Liver (tissue), 9 donors: Measurements from ENCODE around the gene MRTFB. TPM values are rescaled to one million over a fixed set of nuclear protein-coding genes. Genes with fewer than 3 reads are reported as not detected.

Source experiments
- DNase-seq: peaks from one replicate; pipeline ENCODE4 v3.0.0-alpha.2; 2017; ENCODE audit warnings: low spot score
- H3K27ac ChIP-seq, 2 donors: one replicate each; pipeline ENCODE4 v1.7.0; 2013; ENCODE audit warnings: inconsistent platforms in 2 of 2, low read length in 2 of 2, control low read depth in 1 of 2, low read depth in 1 of 2, mild to moderate bottlenecking in 1 of 2
- H3K27me3 ChIP-seq, 4 donors: one replicate each; pipeline versions ENCODE4 v1.6.1 to v1.7.0; 2013; ENCODE audit warnings: low read length in 3 of 4, inconsistent platforms in 1 of 4, mild to moderate bottlenecking in 1 of 4, moderate library complexity in 1 of 4; ENCODE audit not compliant: control insufficient read depth in 4 of 4, insufficient read depth in 4 of 4
- H3K36me3 ChIP-seq, 4 donors: one replicate each; pipeline versions ENCODE4 v1.6.1 to v1.7.0; 2013; ENCODE audit warnings: low read length in 3 of 4, mild to moderate bottlenecking in 3 of 4, low read depth in 1 of 4, moderate library complexity in 1 of 4; ENCODE audit not compliant: control insufficient read depth in 4 of 4, insufficient read depth in 3 of 4
- H3K4me1 ChIP-seq, 4 donors: one replicate each; pipeline versions ENCODE4 v1.6.1 to v1.7.0; 2013; ENCODE audit warnings: low read length in 3 of 4, mild to moderate bottlenecking in 3 of 4, moderate library complexity in 1 of 4; ENCODE audit not compliant: control insufficient read depth in 4 of 4, insufficient read depth in 4 of 4
- H3K4me3 ChIP-seq, 3 donors: one replicate each; pipeline versions ENCODE4 v1.6.1 to v1.7.0; 2013; ENCODE audit warnings: low read length in 3 of 3, control low read depth in 1 of 3, low read depth in 1 of 3, mild to moderate bottlenecking in 1 of 3
- H3K9ac ChIP-seq, 2 donors: one replicate each; pipeline ENCODE4 v1.7.0; 2013; ENCODE audit warnings: low read length in 2 of 2, mild to moderate bottlenecking in 2 of 2, moderate library complexity in 2 of 2, control low read depth in 1 of 2, low read depth in 1 of 2
- H3K9me3 ChIP-seq, 4 donors: one replicate each; pipeline versions ENCODE4 v1.6.1 to v1.7.0; 2013; ENCODE audit warnings: low read length in 3 of 4; ENCODE audit not compliant: control insufficient read depth in 4 of 4
- EGR1 ChIP-seq, 2 donors: IDR thresholded peaks; 2 replicates each; pipeline ENCODE4 v1.6.1; 2016 to 2018; ENCODE audit warnings: antibody characterized with exemption in 2 of 2, low read depth in 2 of 2
- FOXA1 ChIP-seq: IDR thresholded peaks from 2 replicates; pipeline ENCODE4 v1.6.1; 2016; ENCODE audit warnings: antibody characterized with exemption
- FOXA2 ChIP-seq: IDR thresholded peaks from 2 replicates; pipeline ENCODE4 v1.6.1; 2016; ENCODE audit warnings: antibody characterized with exemption
- GABPA ChIP-seq, 2 donors: IDR thresholded peaks in 1 of 2; conservative IDR thresholded peaks in 1 of 2; 2 replicates each; pipeline ENCODE4 v1.6.1; 2016; ENCODE audit warnings: antibody characterized with exemption in 2 of 2, mild to moderate bottlenecking in 1 of 2, moderate library complexity in 1 of 2
- HNF4G ChIP-seq: IDR thresholded peaks from 2 replicates; pipeline ENCODE4 v1.6.1; 2016; ENCODE audit warnings: antibody characterized with exemption
- JUND ChIP-seq, 2 donors: IDR thresholded peaks; 2 replicates each; pipeline ENCODE4 v1.6.1; 2016; ENCODE audit warnings: antibody characterized with exemption in 2 of 2
- NR2F2 ChIP-seq: IDR thresholded peaks from 2 replicates; pipeline ENCODE4 v1.6.1; 2016; ENCODE audit warnings: antibody characterized with exemption
- RAD21 ChIP-seq, 2 donors: IDR thresholded peaks; 2 replicates each; pipeline ENCODE4 v1.6.1; 2016; ENCODE audit warnings: antibody characterized with exemption in 2 of 2, mild to moderate bottlenecking in 2 of 2
- RXRA ChIP-seq, 2 donors: IDR thresholded peaks; 2 replicates each; pipeline ENCODE4 v1.6.1; 2017 to 2018; ENCODE audit warnings: antibody characterized with exemption in 2 of 2, mild to moderate bottlenecking in 1 of 2
- SP1 ChIP-seq: IDR thresholded peaks from 2 replicates; pipeline ENCODE4 v1.6.1; 2018; ENCODE audit warnings: antibody characterized with exemption, mild to moderate bottlenecking
- WGBS: extraction: QIAGEN DNeasy Blood & Tissue Kit; methylation state at CpG from one replicate; pipeline ENCODE4 v1.1.7; 2013; 5-methylcytosine and 5-hydroxymethylcytosine counted together
- polyA plus RNA-seq, 2 donors: library from polyadenylated mRNA; stranded (reverse) in 1 of 2; unstranded in 1 of 2; fragments of 200-250 nt in 1 of 2; fragments of >200 nt in 1 of 2; fragmentation: Nextera tagmentation in 1 of 2; extraction: Ambion mirVana in 1 of 2; gene quantifications; one replicate each; pipeline versions ENCODE4 v1.2.1 to v1.2.3, GENCODE V29; 2013 to 2015
- total RNA-seq, 2 donors: library from RNA; depleted of rRNA; stranded (reverse); fragments of >200 nt; gene quantifications; one replicate each; pipeline ENCODE4 v1.2.3, GENCODE V29; 2014
- TF ChIP-seq, protein P1 (sequence below): IDR thresholded peaks from 2 replicates; pipeline ENCODE4 v1.6.1; 2016; ENCODE audit warnings: antibody characterized with exemption
- TF ChIP-seq, protein P2 (sequence below): IDR thresholded peaks from 2 replicates; pipeline ENCODE4 v1.6.1; 2016; ENCODE audit warnings: antibody characterized with exemption
- TF ChIP-seq, protein P3 (sequence below): IDR thresholded peaks from 2 replicates; pipeline ENCODE4 v1.6.1; 2016; ENCODE audit warnings: antibody characterized with exemption, mild to moderate bottlenecking
- TF ChIP-seq, protein P4 (sequence below): fragments of 150-350 bp; IDR thresholded peaks from 2 replicates; pipeline ENCODE4 v1.5.1; 2017; ENCODE audit warnings: improper control_type of control experiment, low read depth, low read length; ENCODE audit not compliant: missing input control
- TF ChIP-seq, protein P5 (sequence below): IDR thresholded peaks from 2 replicates; pipeline ENCODE4 v1.6.1; 2016; ENCODE audit warnings: antibody characterized with exemption
- donor health status: healthy.
- donor health status: healthy.
- donor health status: healthy.
- donor health status: healthy.
- donor health status: healthy.

MRTFB gene
- total and polyA plus RNA-seq, 4 donors: 4.1 to 14.2 (median 5.8) TPM

DNA sequence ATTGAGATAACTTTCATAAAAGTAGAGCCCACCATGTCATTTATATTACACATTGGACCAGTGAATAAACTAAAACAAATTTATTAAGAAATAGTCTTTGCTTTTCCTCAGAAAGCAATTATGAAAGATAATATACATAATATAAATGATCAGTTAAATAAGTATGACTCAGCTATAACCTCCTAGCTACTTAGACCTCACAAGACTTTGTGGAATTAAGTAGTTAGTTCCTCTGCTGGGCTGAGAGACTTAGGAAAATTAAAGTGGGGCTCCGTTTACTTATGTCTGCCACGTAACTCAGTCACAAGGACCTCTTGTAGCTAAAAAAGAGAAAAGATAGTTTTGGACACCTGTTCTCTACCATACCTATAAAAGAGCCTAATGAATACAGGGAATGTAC, 76.9 kb downstream of the MRTFB start:
- Histone ChIP-seq H3K4me1 (peaks cover 0 to 15% (median 6%) of the 10 kb centered on the region in 4 donors), H3K9ac (no peak overlapping the region)

DNA sequence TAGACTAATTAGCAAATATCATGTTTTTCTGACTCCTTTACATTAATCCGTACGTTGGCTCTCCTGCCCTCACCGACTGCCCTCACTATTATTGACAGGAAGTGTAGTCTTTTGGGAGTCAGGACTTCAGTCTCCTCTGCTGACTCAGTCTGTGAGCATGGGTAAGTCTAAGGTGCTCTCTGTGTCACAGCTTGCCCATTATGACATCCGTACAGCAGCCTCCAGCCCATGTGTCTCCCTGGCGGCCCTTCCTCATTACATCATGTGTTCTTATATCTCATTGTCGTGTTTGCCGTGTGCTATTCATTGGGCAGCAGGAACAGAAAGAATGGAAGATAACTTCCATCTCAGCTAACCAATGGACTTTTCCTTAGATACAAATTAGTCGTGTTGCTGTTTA, 77.5 kb downstream of the MRTFB start:
- TF ChIP-seq NR2F2 (no peak), RAD21 (IDR thresholded peaks at IDR 0.05) (no peak), RXRA (IDR thresholded peaks at IDR 0.05) (no peak), EGR1 (IDR thresholded peaks at IDR 0.05; ENCODE audit: low read depth in 2 of 2) (no peak), GABPA (IDR thresholded peaks at IDR 0.05 in 1 of 2, conservative IDR thresholded peaks at IDR 0.05 in 1 of 2) (no peak), FOXA2 (no peak)
- TF ChIP-seq, protein P1, sequence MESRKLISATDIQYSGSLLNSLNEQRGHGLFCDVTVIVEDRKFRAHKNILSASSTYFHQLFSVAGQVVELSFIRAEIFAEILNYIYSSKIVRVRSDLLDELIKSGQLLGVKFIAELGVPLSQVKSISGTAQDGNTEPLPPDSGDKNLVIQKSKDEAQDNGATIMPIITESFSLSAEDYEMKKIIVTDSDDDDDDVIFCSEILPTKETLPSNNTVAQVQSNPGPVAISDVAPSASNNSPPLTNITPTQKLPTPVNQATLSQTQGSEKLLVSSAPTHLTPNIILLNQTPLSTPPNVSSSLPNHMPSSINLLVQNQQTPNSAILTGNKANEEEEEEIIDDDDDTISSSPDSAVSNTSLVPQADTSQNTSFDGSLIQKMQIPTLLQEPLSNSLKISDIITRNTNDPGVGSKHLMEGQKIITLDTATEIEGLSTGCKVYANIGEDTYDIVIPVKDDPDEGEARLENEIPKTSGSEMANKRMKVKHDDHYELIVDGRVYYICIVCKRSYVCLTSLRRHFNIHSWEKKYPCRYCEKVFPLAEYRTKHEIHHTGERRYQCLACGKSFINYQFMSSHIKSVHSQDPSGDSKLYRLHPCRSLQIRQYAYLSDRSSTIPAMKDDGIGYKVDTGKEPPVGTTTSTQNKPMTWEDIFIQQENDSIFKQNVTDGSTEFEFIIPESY: no peak
- DNase-seq: no peak
- no peak overlapping the region for H3K9ac ChIP-seq
- no peak overlapping the region for H3K4me3 ChIP-seq
- 93% methylated on average over 8 of the region's 8 CpGs for WGBS
- peaks cover 0 to 15% (median 6%) of the 10 kb centered on the region in 4 donors for H3K4me1 ChIP-seq
- H3K27me3 ChIP-seq: no peaks in the 10 kb centered on the region
- H3K27ac ChIP-seq: no peak overlapping the region
- H3K9me3 ChIP-seq: no peaks in the 10 kb centered on the region
- peaks cover 0 to 2% (median 0%) of the 10 kb centered on the region in 4 donors for H3K36me3 ChIP-seq

More for the DNA sequence above, 76.9 kb downstream of the MRTFB start:
- WGBS: over 99% methylated on average over 2 of the region's 2 CpGs
- Histone ChIP-seq H3K27ac (no peak overlapping the region), H3K27me3 (no peaks in the 10 kb centered on the region), H3K4me3 (no peak overlapping the region), H3K36me3 (peaks cover 0 to 2% (median 0%) of the 10 kb centered on the region in 4 donors), H3K9me3 (no peaks in the 10 kb centered on the region)
- DNase-seq: no peak
- TF ChIP-seq NR2F2: no peak
- TF ChIP-seq SP1: no peak
- no peak for TF ChIP-seq FOXA1

DNA sequence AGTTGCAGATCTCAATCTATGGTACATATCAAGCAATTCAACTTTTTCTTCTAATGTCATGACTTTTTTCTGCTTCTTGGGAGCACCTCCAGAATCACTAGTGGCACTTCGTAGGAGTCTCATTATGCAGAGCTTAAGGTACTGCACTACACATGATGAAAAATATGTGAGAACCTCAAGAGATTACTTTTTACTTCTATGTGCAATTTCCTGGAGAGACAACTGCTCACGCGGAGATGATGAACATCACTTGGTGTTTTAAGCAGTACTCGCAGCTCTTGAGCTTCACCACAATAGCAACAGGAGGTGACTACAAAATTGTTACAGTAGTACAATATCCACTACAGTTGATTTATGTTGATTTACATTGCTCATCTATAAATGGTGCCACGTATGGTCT, 79.7 kb downstream of the MRTFB start:
- TF ChIP-seq, protein P2, sequence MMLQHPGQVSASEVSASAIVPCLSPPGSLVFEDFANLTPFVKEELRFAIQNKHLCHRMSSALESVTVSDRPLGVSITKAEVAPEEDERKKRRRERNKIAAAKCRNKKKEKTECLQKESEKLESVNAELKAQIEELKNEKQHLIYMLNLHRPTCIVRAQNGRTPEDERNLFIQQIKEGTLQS: no peak
- no peak for TF ChIP-seq NR2F2
- TF ChIP-seq FOXA2: no peak
- TF ChIP-seq, protein P3, sequence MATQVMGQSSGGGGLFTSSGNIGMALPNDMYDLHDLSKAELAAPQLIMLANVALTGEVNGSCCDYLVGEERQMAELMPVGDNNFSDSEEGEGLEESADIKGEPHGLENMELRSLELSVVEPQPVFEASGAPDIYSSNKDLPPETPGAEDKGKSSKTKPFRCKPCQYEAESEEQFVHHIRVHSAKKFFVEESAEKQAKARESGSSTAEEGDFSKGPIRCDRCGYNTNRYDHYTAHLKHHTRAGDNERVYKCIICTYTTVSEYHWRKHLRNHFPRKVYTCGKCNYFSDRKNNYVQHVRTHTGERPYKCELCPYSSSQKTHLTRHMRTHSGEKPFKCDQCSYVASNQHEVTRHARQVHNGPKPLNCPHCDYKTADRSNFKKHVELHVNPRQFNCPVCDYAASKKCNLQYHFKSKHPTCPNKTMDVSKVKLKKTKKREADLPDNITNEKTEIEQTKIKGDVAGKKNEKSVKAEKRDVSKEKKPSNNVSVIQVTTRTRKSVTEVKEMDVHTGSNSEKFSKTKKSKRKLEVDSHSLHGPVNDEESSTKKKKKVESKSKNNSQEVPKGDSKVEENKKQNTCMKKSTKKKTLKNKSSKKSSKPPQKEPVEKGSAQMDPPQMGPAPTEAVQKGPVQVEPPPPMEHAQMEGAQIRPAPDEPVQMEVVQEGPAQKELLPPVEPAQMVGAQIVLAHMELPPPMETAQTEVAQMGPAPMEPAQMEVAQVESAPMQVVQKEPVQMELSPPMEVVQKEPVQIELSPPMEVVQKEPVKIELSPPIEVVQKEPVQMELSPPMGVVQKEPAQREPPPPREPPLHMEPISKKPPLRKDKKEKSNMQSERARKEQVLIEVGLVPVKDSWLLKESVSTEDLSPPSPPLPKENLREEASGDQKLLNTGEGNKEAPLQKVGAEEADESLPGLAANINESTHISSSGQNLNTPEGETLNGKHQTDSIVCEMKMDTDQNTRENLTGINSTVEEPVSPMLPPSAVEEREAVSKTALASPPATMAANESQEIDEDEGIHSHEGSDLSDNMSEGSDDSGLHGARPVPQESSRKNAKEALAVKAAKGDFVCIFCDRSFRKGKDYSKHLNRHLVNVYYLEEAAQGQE: no peak
- no peak for TF ChIP-seq RXRA (IDR thresholded peaks at IDR 0.05)
- TF ChIP-seq EGR1 (IDR thresholded peaks at IDR 0.05; ENCODE audit: low read depth in 2 of 2): no peak
- TF ChIP-seq, protein P1: no peak
- TF ChIP-seq, protein P4, sequence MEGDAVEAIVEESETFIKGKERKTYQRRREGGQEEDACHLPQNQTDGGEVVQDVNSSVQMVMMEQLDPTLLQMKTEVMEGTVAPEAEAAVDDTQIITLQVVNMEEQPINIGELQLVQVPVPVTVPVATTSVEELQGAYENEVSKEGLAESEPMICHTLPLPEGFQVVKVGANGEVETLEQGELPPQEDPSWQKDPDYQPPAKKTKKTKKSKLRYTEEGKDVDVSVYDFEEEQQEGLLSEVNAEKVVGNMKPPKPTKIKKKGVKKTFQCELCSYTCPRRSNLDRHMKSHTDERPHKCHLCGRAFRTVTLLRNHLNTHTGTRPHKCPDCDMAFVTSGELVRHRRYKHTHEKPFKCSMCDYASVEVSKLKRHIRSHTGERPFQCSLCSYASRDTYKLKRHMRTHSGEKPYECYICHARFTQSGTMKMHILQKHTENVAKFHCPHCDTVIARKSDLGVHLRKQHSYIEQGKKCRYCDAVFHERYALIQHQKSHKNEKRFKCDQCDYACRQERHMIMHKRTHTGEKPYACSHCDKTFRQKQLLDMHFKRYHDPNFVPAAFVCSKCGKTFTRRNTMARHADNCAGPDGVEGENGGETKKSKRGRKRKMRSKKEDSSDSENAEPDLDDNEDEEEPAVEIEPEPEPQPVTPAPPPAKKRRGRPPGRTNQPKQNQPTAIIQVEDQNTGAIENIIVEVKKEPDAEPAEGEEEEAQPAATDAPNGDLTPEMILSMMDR: no peak
- no peak for TF ChIP-seq JUND (IDR thresholded peaks at IDR 0.05)
- TF ChIP-seq HNF4G: no peak
- TF ChIP-seq, protein P5, sequence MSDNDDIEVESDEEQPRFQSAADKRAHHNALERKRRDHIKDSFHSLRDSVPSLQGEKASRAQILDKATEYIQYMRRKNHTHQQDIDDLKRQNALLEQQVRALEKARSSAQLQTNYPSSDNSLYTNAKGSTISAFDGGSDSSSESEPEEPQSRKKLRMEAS: no peak
- no peak for TF ChIP-seq GABPA (IDR thresholded peaks at IDR 0.05 in 1 of 2, conservative IDR thresholded peaks at IDR 0.05 in 1 of 2)
- DNase-seq: no peak

More for the DNA sequence above, 79.7 kb downstream of the MRTFB start:
- WGBS: 96% methylated on average over 5 of the region's 5 CpGs
- peaks cover 0 to 2% (median 0%) of the 10 kb centered on the region in 4 donors for H3K36me3 ChIP-seq
- no peak overlapping the region for H3K9ac ChIP-seq
- H3K27me3 ChIP-seq: no peaks in the 10 kb centered on the region
- no peak overlapping the region for H3K4me3 ChIP-seq
- H3K9me3 ChIP-seq: no peaks in the 10 kb centered on the region
- H3K4me1 ChIP-seq: peaks cover 0 to 15% (median 6%) of the 10 kb centered on the region in 4 donors
- H3K27ac ChIP-seq: no peak overlapping the region
